Sigmoid colon (tissue), 4 donors: ENCODE results near the gene VPS54.

ENCODE experiments used
- POLR2A ChIP-seq, 2 donors: fragments of 450-650 bp; IDR thresholded peaks; one replicate each; pipeline ENCODE4 v1.6.1; 2016; ENCODE audit warnings: antibody characterized with exemption in 2 of 2, mild to moderate bottlenecking in 2 of 2, moderate library complexity in 2 of 2
- POLR2AphosphoS5 ChIP-seq, 4 donors: sonication (generic); formaldehyde crosslinking; IDR thresholded peaks; one replicate each; pipeline ENCODE4 v1.6.1; 2017; ENCODE audit warnings: antibody characterized with exemption in 4 of 4
- TF ChIP-seq, protein P1 (sequence below), 4 experiments: fragments of 450-650 bp in 3 of 4; fragments of 200-600 bp in 1 of 4; IDR thresholded peaks; one replicate each; pipeline ENCODE4 v1.5.1; 2016 to 2019; ENCODE audit warnings: antibody characterized with exemption in 4 of 4, mild to moderate bottlenecking in 3 of 4, moderate library complexity in 2 of 4

DNA sequence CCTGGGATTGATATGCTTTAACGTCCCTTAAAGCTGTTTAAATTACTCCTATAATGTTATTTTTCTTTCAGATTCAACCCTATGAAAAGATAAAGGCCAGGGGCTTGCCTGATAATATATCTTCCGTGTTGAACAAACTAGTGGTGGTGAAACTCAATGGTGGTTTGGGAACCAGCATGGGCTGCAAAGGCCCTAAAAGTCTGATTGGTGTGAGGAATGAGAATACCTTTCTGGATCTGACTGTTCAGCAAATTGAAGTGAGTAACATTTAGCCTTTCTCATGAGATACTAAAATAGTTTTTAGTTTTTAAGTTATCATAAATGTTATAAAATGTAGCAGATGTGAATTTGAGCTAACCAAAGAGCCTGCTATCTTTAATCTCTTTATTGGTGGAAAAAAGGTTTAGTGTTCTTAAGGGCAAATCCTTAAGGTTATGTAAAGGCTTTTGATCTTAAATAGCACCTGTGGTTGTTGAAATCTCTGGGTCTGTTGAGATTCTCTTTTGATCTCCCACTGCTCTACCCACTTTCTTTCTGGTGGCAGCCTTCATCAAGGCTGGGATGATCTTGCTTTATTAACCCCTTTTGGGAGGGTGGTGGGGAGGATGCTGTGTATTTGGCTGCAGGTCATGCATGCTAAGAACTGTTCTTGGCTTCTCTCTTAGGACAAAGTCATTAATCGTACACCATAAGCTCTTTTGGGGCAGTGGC lies 136.7 kb downstream of the VPS54 start:
- TF ChIP-seq, protein P1, sequence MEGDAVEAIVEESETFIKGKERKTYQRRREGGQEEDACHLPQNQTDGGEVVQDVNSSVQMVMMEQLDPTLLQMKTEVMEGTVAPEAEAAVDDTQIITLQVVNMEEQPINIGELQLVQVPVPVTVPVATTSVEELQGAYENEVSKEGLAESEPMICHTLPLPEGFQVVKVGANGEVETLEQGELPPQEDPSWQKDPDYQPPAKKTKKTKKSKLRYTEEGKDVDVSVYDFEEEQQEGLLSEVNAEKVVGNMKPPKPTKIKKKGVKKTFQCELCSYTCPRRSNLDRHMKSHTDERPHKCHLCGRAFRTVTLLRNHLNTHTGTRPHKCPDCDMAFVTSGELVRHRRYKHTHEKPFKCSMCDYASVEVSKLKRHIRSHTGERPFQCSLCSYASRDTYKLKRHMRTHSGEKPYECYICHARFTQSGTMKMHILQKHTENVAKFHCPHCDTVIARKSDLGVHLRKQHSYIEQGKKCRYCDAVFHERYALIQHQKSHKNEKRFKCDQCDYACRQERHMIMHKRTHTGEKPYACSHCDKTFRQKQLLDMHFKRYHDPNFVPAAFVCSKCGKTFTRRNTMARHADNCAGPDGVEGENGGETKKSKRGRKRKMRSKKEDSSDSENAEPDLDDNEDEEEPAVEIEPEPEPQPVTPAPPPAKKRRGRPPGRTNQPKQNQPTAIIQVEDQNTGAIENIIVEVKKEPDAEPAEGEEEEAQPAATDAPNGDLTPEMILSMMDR (IDR thresholded peaks at IDR 0.05), result no peak
- TF ChIP-seq POLR2A (IDR thresholded peaks at IDR 0.05) (no peak), POLR2AphosphoS5 (IDR thresholded peaks at IDR 0.05) (no peak)
